GM23248 (cell line): ENCODE data around the gene FANCD2OS. TPM values are rescaled to one million over a fixed set of nuclear protein-coding genes. Genes with fewer than 3 reads are reported as not detected.

ENCODE experiments used
- DNase-seq: peaks from one replicate; pipeline ENCODE4 v3.0.0-alpha.2; 2015
- H2AFZ ChIP-seq: fragments of 200-600 bp; sonication (generic); 2 replicates; pipeline ENCODE4 v1.6.1; 2016; ENCODE audit warnings: antibody characterized with exemption
- H3F3A ChIP-seq: fragments of 200-600 bp; sonication (generic); 2 replicates; pipeline ENCODE4 v1.6.1; 2016; ENCODE audit warnings: mild to moderate bottlenecking, antibody characterized with exemption, mixed run types; ENCODE audit not compliant: insufficient read depth
- H3K27ac ChIP-seq: fragments of 200-600 bp; sonication (generic); 2 replicates; pipeline ENCODE4 v1.5.1; 2016; ENCODE audit warnings: mild to moderate bottlenecking
- H3K27me3 ChIP-seq: fragments of 200-600 bp; sonication (generic); replicated peaks from 2 replicates; pipeline ENCODE4 v1.6.1; 2016; ENCODE audit warnings: mild to moderate bottlenecking; ENCODE audit not compliant: insufficient read depth
- H3K36me3 ChIP-seq: fragments of 200-600 bp; sonication (generic); 2 replicates; pipeline ENCODE4 v1.6.1; 2016; ENCODE audit warnings: low read depth, mild to moderate bottlenecking
- H3K4me1 ChIP-seq: fragments of 200-600 bp; sonication (generic); 2 replicates; pipeline ENCODE4 v1.6.1; 2016; ENCODE audit warnings: mild to moderate bottlenecking; ENCODE audit not compliant: insufficient read depth
- H3K4me2 ChIP-seq: fragments of 200-600 bp; sonication (generic); one replicate; pipeline ENCODE4 v1.6.1; 2016; ENCODE audit warnings: mild to moderate bottlenecking; ENCODE audit not compliant: unreplicated experiment
- H3K4me3 ChIP-seq: fragments of 200-600 bp; sonication (generic); 2 replicates; pipeline ENCODE4 v1.5.1; 2016; ENCODE audit warnings: mild to moderate bottlenecking
- H3K79me2 ChIP-seq: fragments of 200-600 bp; sonication (generic); 2 replicates; pipeline ENCODE4 v1.6.1; 2016; ENCODE audit warnings: mild to moderate bottlenecking; ENCODE audit not compliant: insufficient read depth
- H3K9ac ChIP-seq: fragments of 200-600 bp; sonication (generic); 2 replicates; pipeline ENCODE4 v1.6.1; 2016; ENCODE audit warnings: mild to moderate bottlenecking
- H3K9me2 ChIP-seq: fragments of 200-600 bp; sonication (generic); 2 replicates; pipeline ENCODE4 v1.6.1; 2016; ENCODE audit warnings: mixed run types, mild to moderate bottlenecking, moderate library complexity; ENCODE audit not compliant: insufficient read depth
- H3K9me3 ChIP-seq: fragments of 200-600 bp; sonication (generic); one replicate; pipeline ENCODE4 v1.6.1; 2017; ENCODE audit warnings: low read depth
- H4K20me1 ChIP-seq: fragments of 200-600 bp; sonication (generic); 2 replicates; pipeline ENCODE4 v1.6.0; 2016; ENCODE audit not compliant: insufficient read depth
- EZH2 ChIP-seq: fragments of 200-600 bp; sonication (generic); IDR thresholded peaks from 2 replicates; pipeline ENCODE4 v1.6.1; 2018; ENCODE audit warnings: antibody characterized with exemption, mild to moderate bottlenecking; ENCODE audit not compliant: insufficient read depth, poor library complexity, severe bottlenecking
- EZH2phosphoT487 ChIP-seq: fragments of 200-600 bp; sonication (generic); IDR thresholded peaks from 2 replicates; pipeline ENCODE4 v1.6.1; 2018; ENCODE audit warnings: antibody characterized with exemption, moderate library complexity, mild to moderate bottlenecking, low read depth; ENCODE audit not compliant: insufficient read depth
- WGBS, 2 experiments: methylation state at CpG; one replicate each; pipeline ENCODE4 v1.1.6; 2015 to 2017; ENCODE audit warnings: low lambda C conversion rate in 2 of 2, low coverage in 1 of 2; ENCODE audit errors: missing lambda C conversion rate in 2 of 2; 5-methylcytosine and 5-hydroxymethylcytosine counted together
- in situ Hi-C: fragments of 300-500 bp; cut with MboI; formaldehyde crosslinking; loops from 2 replicates; pipeline ENCODE4 v1.15.0; 2020
- polyA plus RNA-seq: library from polyadenylated mRNA; unstranded; fragments of >200 nt; fragmentation: Nextera tagmentation; extraction: Ambion mirVana; gene quantifications from 2 replicates; pipeline ENCODE4 v1.2.1, GENCODE V29; 2016
- total RNA-seq: library from RNA; depleted of rRNA; stranded (reverse); fragments of >200 nt; shearing (Covaris generic); gene quantifications from 2 replicates; pipeline ENCODE4 v1.2.3, GENCODE V29; 2014

The FANCD2OS gene
- total and polyA plus RNA-seq, 2 experiments from 2014 or later: not detected

DNA sequence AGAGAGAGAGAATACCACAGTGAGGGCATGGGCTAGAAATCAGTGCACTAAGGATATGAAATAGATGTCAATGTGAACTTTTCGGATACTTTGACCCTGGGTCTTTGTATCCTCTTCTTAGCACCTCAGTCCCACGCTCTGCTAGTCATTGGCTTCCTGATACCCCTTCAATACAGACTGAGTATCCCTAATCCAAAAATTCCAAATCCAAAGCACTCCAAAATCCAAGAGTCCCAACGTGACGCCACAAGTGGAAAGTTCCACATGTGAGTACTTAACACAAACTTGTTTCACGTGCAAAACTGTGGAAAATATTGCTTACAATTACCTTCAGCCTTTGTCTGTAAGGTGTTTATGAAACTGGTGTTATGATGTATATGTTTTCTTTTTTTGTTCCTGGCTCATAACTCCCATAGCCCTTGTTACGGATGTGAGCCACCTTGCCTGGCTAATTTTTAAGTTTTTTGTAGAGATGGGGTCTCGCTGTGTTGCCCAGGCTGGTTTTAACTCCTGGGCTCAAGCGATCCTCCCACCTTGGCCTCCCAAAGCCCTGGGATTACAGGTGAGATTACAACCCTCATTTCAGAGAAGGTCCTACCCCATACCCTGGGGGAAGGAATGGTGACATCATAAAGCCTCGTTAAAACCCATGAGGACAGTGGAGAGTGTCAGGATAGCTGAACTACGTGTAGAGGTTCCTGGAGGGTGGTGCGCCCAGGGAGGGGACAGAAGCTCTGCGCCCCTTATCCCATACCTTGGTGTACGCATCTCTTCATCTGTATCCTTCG is 46.5 kb upstream of the FANCD2OS start:
- no peak for DNase-seq
- Histone ChIP-seq H3K27me3 (no peaks in the 10 kb centered on the region), H3K4me3 (no peak overlapping the region), H3K27ac (no peak overlapping the region), H4K20me1 (no peaks in the 10 kb centered on the region), H3K4me2 (no peak overlapping the region), H3K79me2 (0 out of 2 replicates have a peak, but pooled peaks cover 2% of the 10 kb centered on the region), H3F3A (peaks cover 13% of the 10 kb centered on the region; the same call in 1 of the 2 replicates), H3K36me3 (peaks cover 27% of the 10 kb centered on the region), H3K9ac (no peak overlapping the region), H3K4me1 (no peaks in the 10 kb centered on the region), H2AFZ (no peak overlapping the region), H3K9me3 (no peaks in the 10 kb centered on the region), H3K9me2 (no peaks in the 10 kb centered on the region)
- in situ Hi-C loops: no loop called here
- 86 to 87% methylated on average over 14 of the region's 14 CpGs for WGBS, 2 experiments
- TF ChIP-seq EZH2 (no peak), EZH2phosphoT487 (no peak)

DNA sequence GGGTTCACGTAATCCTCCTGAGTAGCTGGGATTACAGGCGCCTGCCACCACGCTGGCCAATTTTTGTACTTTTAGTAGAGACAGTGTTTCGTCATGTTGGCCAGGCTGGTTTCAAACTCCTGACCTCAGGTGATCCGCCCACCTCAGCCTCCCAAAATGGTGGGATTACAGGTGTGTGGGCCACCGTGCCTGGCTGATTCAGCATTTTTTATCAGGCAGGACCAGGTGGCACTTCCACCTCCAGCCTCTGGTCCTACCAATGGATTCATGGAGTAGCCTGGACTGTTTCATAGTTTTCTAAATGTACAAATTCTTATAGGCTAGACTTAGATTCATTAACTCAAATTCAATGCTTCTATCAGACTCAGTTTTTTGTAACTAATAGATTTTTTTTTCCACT is 42.9 kb upstream of the FANCD2OS start:
- no peak for DNase-seq
- in situ Hi-C loops: no loop called here
- TF ChIP-seq EZH2 (no peak), EZH2phosphoT487 (no peak)
- Histone ChIP-seq H3K9me2 (no peaks in the 10 kb centered on the region), H3K27me3 (no peaks in the 10 kb centered on the region), H3F3A (peaks cover 7% of the 10 kb centered on the region; the same call in 1 of the 2 replicates), H3K27ac (no peak overlapping the region), H3K4me3 (no peak overlapping the region), H3K9ac (no peak overlapping the region), H3K36me3 (peaks cover 27% of the 10 kb centered on the region), H3K4me1 (no peaks in the 10 kb centered on the region), H4K20me1 (no peaks in the 10 kb centered on the region), H2AFZ (no peak overlapping the region), H3K9me3 (no peaks in the 10 kb centered on the region), H3K4me2 (no peak overlapping the region), H3K79me2 (peaks cover 34% of the 10 kb centered on the region)
- 86 to 91% methylated on average over 6 of the region's 6 CpGs for WGBS, 2 experiments

DNA sequence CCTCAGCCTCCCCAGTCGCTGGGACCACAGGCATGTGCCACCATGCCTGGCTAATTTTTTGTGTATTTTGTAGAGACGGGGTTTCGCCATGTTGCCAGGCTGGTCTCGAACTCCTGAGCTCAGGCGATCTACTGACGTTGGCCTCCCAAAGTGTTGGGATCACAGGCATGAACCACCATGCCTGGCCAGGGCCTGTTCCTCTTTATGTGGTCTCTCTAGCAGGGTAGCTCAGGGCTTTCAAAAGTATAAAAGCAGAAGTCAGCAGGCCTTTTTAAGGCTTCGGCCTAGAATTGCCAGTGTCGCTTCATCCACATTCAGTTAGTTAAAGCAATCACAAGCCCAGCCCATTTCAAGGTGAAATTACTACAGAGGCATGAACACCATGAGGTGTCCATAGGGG is 41.2 kb upstream of the FANCD2OS start:
- Histone ChIP-seq H3F3A (peaks cover 7% of the 10 kb centered on the region; the same call in 1 of the 2 replicates), H3K36me3 (peaks cover 24% of the 10 kb centered on the region), H3K4me1 (0 out of 2 replicates have a peak, but pooled peaks cover 2% of the 10 kb centered on the region), H3K4me2 (no peak overlapping the region), H3K27me3 (no peaks in the 10 kb centered on the region), H2AFZ (no peak overlapping the region), H3K27ac (no peak overlapping the region), H4K20me1 (no peaks in the 10 kb centered on the region), H3K9me3 (no peaks in the 10 kb centered on the region), H3K4me3 (no peak overlapping the region), H3K9me2 (no peaks in the 10 kb centered on the region), H3K9ac (no peak overlapping the region), H3K79me2 (peaks cover 51% of the 10 kb centered on the region)
- WGBS, 2 experiments: 95% methylated on average over 8 of the region's 8 CpGs
- DNase-seq: no peak
- in situ Hi-C loops: no loop called here
- TF ChIP-seq EZH2 (no peak), EZH2phosphoT487 (no peak)

DNA sequence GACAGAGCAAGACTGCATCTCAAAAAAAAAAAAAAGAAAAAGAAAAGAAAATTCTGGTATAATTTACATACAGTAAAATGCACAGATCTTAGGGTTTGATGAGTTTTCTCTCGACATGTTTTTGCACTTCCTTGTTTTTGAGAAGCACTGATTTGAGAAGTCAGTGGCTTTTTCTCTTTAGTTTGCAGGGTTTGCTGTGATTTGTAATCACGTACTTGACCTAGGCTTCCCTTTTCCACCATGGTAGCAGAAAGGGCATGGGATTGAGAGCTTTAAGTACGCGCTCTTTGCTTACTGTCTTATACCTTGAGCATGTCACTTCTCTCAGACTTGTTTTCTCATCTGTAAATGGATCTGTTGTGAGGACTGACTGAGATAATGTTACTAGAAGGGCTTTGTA is 37.6 kb upstream of the FANCD2OS start:
- 65 to 71% methylated on average over 4 of the region's 4 CpGs for WGBS, 2 experiments
- Histone ChIP-seq H4K20me1 (no peaks in the 10 kb centered on the region), H3K79me2 (peaks cover 74% of the 10 kb centered on the region), H3K9me2 (no peaks in the 10 kb centered on the region), H2AFZ (no peak overlapping the region), H3K9ac (no peak overlapping the region), H3K4me2 (no peak overlapping the region), H3K4me3 (no peak overlapping the region), H3K36me3 (peaks cover 9% of the 10 kb centered on the region), H3K9me3 (no peaks in the 10 kb centered on the region), H3K4me1 (peaks cover 18% of the 10 kb centered on the region), H3K27ac (no peak overlapping the region), H3F3A (peaks cover 7% of the 10 kb centered on the region; the same call in 1 of the 2 replicates), H3K27me3 (no peaks in the 10 kb centered on the region)
- TF ChIP-seq EZH2phosphoT487: no peak
- TF ChIP-seq EZH2: no peak
- DNase-seq: no peak
- in situ Hi-C loops: no loop called here
